HG03064 (cell line): ENCODE results near the gene ADRA2A.

Experiments
- ATAC-seq: cut with Tn5 transposase; IDR thresholded peaks from one replicate; pipeline ENCODE4 v1.9.1; 2021; ENCODE audit warnings: low read depth; ENCODE audit not compliant: unreplicated experiment

Gene ADRA2A

DNA sequence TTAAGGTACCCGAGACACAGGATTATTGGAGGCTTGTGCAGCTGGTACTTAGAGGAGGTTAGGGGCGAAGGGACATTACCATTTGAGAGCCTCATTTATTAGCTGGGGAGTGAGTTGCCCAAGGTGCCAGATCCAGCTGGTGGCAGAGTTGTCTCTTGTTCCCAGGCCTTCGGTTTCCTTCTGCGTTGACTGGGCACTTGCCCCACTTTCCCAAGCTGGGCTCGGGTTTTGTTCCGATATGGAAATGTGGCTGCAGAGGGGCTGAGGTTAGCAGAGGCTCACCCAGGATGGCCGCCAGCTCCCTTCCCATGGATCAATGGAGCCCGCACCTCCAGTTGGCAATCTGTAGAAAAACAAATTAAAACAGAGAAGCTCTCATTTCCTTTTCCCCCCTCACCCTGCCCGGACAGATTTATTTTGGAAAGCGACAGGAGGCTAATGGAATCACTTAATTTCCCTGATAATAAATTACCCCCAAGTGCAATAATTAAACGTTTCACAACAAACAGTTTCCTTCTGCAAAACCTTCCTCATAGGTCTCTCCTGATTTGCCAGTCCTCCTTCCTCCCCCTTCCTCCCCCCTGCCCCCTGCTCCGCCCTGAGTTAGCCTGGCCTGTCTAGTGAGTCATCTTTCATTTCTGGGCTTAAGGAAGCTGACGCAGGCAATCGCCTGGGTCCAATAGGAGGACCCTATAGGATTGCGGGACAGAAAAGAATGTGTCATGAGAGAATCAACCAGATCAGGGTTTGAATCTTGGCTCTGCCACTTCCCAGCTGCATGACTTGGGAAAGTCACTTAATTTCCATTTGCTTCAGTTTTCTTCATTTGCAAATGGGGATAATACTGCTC is 51.7 kb downstream of the ADRA2A start:
- no peak for ATAC-seq

DNA sequence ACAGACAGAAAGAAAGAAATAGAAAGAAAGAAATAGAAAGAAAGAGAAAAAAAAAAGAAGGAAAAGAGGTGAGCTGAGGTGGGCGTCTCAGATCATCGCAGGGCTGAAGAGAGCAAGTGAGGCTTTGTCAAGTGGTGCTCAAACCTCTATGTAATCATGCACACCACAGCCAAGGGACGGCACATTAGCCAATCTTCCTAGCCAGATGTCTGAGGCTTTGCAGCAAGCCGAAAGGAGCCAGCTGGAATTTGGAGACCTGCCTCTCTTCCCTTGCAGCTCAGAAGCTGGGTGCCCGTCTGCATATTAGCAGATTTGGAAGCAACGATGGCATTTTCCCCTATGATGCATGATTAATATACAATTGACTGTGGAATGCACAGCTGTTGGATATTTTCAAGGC is 52.5 kb downstream of the ADRA2A start:
- no peak for ATAC-seq

DNA sequence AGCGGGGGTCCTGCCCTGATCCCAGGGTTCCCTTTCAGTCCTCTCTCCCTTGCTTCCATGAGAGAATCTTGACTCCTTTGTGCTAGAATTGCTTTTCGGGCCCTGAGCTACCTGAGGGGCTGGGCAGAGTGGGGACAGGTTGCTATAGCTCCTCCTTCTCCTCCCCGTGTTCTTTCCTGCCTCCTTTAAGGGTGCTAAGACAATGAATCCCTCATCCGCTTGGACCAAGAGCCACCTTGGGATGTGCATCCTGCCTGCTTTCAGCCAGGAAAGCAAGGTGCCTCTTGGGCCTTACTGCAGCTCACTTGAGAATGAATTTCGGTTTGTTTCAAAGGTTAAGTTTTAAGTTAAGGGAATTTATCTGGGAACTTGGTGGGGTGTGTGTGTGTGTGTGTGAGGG is 53.6 kb downstream of the ADRA2A start:
- ATAC-seq: no peak
